ENCODE results near the gene RBM38.

RBM38 gene

GRCh38 chr20:57377350-57377749, 13.8 kb upstream of the RBM38 start:
- FAIRE-seq, result no peak
- DNase-seq (ENCODE audit: insufficient read length), result no peak
- TF ChIP-seq POLR2A (IDR thresholded peaks at IDR 0.05; ENCODE audit: low read depth, low read length) (no peak), POLR2AphosphoS5 (IDR thresholded peaks at IDR 0.05; ENCODE audit: low read depth, low read length) (no peak), TAF1 (IDR thresholded peaks at IDR 0.05; ENCODE audit: borderline replicate concordance, low read depth, low read length) (no peak)

- TF ChIP-seq POLR2A (IDR thresholded peaks at IDR 0.05; ENCODE audit: low read depth, low read length) (no peak), TAF1 (IDR thresholded peaks at IDR 0.05; ENCODE audit: borderline replicate concordance, low read depth, low read length) (no peak), POLR2AphosphoS5 (IDR thresholded peaks at IDR 0.05; ENCODE audit: low read depth, low read length) (no peak)
- no peak for FAIRE-seq
- no peak for DNase-seq (ENCODE audit: insufficient read length)
Observed at GRCh38 chr20:57378107-57378506, 13.1 kb upstream of the RBM38 start.

GRCh38 chr20:57378646-57379262, 12.4 kb upstream of the RBM38 start:
- DNase-seq (ENCODE audit: insufficient read length) (no peak), FAIRE-seq (no peak)
- TF ChIP-seq TAF1 (IDR thresholded peaks at IDR 0.05; ENCODE audit: borderline replicate concordance, low read depth, low read length) (no peak), POLR2A (IDR thresholded peaks at IDR 0.05; ENCODE audit: low read depth, low read length) (no peak)

GRCh38 chr20:57379263-57379647, 11.9 kb upstream of the RBM38 start:
- no peak for DNase-seq (ENCODE audit: insufficient read length)
- TF ChIP-seq TAF1 (IDR thresholded peaks at IDR 0.05; ENCODE audit: borderline replicate concordance, low read depth, low read length) (no peak), POLR2AphosphoS5 (IDR thresholded peaks at IDR 0.05; ENCODE audit: low read depth, low read length) (no peak), POLR2A (IDR thresholded peaks at IDR 0.05; ENCODE audit: low read depth, low read length) (no peak; the same call in 1 of the 2 replicates)
- FAIRE-seq, result no peak

GRCh38 chr20:57380081-57380750, 11.0 kb upstream of the RBM38 start:
- DNase-seq (ENCODE audit: insufficient read length) (no peak), FAIRE-seq (no peak)
- TF ChIP-seq POLR2A (IDR thresholded peaks at IDR 0.05; ENCODE audit: low read depth, low read length) (no peak), POLR2AphosphoS5 (IDR thresholded peaks at IDR 0.05; ENCODE audit: low read depth, low read length) (no peak), TAF1 (IDR thresholded peaks at IDR 0.05; ENCODE audit: borderline replicate concordance, low read depth, low read length) (no peak)

GRCh38 chr20:57381596-57382503, 9.3 kb upstream of the RBM38 start:
- TF ChIP-seq POLR2A (IDR thresholded peaks at IDR 0.05; ENCODE audit: low read depth, low read length) (no peak), TAF1 (IDR thresholded peaks at IDR 0.05; ENCODE audit: borderline replicate concordance, low read depth, low read length) (no peak), POLR2AphosphoS5 (IDR thresholded peaks at IDR 0.05; ENCODE audit: low read depth, low read length) (no peak)
- FAIRE-seq (peak; percentile 90), DNase-seq (ENCODE audit: insufficient read length) (no peak)

GRCh38 chr20:57382516-57382915, 8.7 kb upstream of the RBM38 start:
- DNase-seq (ENCODE audit: insufficient read length), result no peak
- TF ChIP-seq POLR2AphosphoS5 (IDR thresholded peaks at IDR 0.05; ENCODE audit: low read depth, low read length) (no peak), TAF1 (IDR thresholded peaks at IDR 0.05; ENCODE audit: borderline replicate concordance, low read depth, low read length) (no peak), POLR2A (IDR thresholded peaks at IDR 0.05; ENCODE audit: low read depth, low read length) (no peak)
- FAIRE-seq, result no peak

GRCh38 chr20:57383447-57384347, 7.5 kb upstream of the RBM38 start:
- no peak for TF ChIP-seq POLR2AphosphoS5 (IDR thresholded peaks at IDR 0.05; ENCODE audit: low read depth, low read length)
- TF ChIP-seq TAF1 (IDR thresholded peaks at IDR 0.05; ENCODE audit: borderline replicate concordance, low read depth, low read length), result no peak
- no peak for TF ChIP-seq POLR2A (IDR thresholded peaks at IDR 0.05; ENCODE audit: low read depth, low read length)
- DNase-seq (ENCODE audit: insufficient read length) (no peak), FAIRE-seq (no peak)

GRCh38 chr20:57384486-57384885, 6.7 kb upstream of the RBM38 start:
- TF ChIP-seq POLR2AphosphoS5 (IDR thresholded peaks at IDR 0.05; ENCODE audit: low read depth, low read length) (no peak), TAF1 (IDR thresholded peaks at IDR 0.05; ENCODE audit: borderline replicate concordance, low read depth, low read length) (no peak), POLR2A (IDR thresholded peaks at IDR 0.05; ENCODE audit: low read depth, low read length) (no peak)
- DNase-seq (ENCODE audit: insufficient read length), result no peak
- FAIRE-seq, result no peak

GRCh38 chr20:57384953-57385761, 6.0 kb upstream of the RBM38 start:
- TF ChIP-seq POLR2AphosphoS5 (IDR thresholded peaks at IDR 0.05; ENCODE audit: low read depth, low read length) (no peak), POLR2A (IDR thresholded peaks at IDR 0.05; ENCODE audit: low read depth, low read length) (no peak)
- FAIRE-seq (no peak), DNase-seq (ENCODE audit: insufficient read length) (no peak)

Data from GM12892 (cell line).